GM21390 (cell line): Measurements from ENCODE around the gene PLEKHO2.

Experiments used
- ATAC-seq: cut with Tn5 transposase; IDR thresholded peaks from one replicate; pipeline ENCODE4 v1.9.1; 2021; ENCODE audit not compliant: unreplicated experiment

PLEKHO2 gene

DNA sequence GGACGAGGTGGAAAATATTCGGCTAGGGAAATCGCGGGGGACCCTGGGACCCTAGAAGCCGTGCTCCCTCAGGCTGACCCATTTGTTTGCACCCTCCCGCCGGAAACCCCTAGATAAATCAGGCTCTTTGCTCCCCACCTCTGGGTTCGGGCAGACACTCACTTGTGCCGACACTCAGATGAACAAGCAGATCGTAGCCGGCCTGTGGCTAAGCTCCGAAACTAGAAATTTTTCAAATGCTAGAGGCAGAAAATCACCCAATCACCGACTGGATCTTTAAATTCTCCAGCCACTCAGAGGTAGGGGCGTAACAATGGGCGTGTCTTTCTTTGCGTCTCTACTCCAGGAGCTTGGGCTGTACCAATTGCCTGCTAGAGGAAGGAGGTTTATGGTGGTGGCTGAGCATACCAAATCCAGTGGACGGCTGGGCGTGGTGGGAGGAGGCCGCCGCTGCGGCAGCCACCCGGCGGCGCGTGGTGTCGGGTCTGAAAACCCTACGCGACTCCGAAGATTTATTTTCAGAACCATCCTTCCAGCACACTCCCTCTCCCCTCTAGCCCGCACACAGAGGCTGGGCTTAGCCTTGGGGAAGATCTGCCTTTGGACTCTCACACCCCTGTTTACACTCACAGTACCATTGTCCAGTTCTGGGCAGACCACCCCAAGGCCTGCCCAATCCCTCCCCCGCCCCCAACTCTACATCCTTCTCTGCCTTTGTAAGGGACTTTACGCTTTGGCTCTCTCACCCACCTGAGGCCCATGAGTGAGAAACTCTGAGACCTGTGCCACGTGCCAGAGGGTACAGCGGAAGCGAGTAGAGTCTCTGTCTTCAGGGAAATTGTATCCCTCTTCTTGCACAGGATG, 16.1 kb upstream of the PLEKHO2 start, which contains the start of gene PIF1:
Gene PIF1, minus strand, starts transcription at position 217 of the 864 bp plus-strand sequence. CDS start 1,312 bp downstream, outside the sequence.
- ATAC-seq, result peak; percentile 81

DNA sequence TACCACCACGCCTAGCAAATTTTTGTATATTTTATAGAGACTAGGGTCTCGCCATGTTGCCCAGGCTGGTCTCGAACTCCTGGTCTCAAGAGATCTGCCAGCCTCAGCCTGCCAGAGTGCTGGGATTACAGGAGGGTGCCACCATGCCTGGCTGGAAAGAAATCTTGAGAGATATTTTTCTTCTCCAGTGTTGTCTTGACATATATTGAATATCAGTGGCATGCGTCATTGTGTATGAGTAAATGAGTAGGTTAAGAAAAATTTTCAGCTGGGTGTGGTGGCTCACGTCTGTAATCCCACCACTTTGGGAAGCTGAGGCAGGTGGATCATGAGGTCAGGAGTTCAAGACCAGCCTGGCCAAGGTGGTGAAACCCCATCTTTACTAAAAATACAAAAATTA, 12.7 kb upstream of the PLEKHO2 start:
- ATAC-seq, result no peak

DNA sequence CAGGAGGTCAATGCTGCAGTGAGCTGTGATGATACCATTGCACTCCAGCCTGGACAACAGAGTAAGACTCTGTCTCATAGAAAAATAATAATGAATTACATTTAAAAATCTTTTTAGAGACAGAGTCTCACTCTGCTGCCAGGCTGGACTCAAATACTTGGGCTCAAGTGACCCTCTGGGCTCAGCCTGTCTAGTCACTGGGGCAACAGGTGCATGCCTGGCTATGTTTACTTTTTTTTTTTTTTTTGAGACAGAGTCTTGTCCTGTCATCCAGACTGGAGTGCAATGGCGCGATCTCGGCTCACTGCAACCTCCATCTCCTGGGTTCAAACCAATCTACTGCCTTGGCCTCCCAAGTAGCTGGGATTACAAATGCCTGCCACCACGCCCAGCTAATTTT, 8.0 kb upstream of the PLEKHO2 start:
- ATAC-seq, result no peak

DNA sequence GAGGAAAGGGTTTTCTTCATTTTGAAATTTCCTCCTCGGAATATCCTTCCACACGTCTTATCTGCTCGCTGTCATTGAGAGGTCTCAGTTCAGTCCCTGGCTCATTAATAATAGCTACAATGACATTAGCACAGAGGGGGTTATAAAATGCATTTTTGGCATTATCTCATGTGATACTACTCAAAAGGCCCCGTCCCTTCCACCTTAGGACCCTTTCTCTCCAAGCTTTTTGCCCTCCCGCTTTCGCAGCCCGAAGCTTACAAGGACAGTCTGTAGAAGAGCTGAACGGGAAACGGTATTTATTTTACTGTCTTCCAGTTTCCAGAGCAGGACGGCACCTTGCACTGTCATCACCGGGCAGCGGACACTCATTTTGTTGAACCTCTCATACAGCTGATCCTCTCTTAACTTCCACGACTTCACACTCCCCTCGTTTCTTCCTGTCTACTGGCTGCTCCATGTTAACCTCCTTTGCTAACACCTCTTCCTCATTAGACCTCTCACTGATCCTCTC, 5.6 kb upstream of the PLEKHO2 start:
- ATAC-seq, result peak; percentile 6

DNA sequence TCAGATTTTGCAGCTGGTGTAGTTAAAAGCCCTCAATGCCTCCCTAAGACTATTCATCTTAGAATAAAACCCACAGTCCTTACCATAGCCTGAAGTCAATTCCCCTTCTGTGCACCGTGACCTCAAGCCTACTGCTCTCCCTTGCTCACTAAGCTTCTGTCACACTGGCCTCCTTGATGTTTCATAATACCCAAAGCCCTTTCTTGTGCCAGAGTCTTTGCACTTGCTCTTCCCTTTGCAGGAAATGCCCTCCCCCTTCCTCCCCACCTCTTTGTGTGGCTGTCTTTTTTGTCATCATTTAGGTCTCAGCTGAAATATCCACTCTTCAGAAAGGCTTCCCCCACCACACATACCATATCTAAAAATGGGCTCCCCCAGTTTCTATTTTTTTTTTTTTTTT, 4.2 kb upstream of the PLEKHO2 start:
- no peak for ATAC-seq

DNA sequence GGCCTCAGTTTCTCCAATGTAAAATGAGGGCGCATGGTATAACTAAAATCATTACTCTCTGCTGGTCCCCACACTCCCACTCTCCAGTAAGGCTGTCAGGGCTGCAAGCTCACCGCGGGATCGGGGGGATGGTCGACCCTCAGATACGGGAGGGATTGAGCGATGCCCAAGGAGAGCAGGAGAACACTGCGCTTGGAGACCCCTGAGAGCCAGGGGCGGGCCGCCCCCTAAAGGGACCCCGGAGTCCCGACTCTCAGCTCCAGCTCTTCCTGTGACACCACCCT, 713 bp upstream of the PLEKHO2 start:
- ATAC-seq, result no peak

DNA sequence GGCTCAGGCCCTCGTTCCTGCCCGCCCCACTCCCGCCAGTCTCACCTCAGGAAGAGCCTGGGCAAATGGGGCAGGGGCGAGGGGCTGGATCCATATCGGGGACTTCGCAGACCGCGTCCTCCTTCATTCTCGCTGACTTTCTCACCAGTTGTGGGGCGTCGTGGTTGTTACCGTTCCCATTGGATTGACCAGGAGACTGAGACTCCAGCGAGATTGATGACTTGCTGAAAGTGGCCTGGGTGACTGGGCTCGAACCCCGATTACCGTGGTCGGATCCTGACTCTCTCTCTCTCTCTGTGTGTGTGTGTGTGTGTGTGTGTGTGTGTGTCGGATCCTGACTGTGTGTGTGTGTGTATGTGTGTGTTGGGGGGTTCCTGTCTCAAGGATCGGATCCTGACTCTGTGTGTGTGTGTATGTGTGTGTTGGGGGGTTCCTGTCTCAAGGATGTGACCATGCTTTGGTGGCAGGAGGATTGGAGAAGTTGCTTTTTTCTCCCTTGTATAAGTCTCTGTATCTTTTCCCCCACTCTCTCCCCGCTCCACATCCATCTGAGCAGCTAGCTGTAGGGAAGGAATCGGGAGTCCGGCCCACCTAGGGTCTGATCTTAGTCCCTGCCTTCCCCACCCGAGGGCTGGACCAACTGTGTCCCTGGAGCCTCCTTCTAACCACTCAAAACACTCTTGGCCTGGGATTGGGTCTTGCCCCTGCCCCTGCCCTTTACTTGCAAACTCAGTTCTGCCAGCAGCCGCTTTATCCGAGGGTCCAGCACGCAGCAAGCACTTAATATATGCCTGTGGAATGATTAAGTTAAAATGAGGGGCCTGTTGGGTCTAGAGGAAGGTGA, 603 bp downstream of the PLEKHO2 start:
- ATAC-seq, result peak; percentile 3

DNA sequence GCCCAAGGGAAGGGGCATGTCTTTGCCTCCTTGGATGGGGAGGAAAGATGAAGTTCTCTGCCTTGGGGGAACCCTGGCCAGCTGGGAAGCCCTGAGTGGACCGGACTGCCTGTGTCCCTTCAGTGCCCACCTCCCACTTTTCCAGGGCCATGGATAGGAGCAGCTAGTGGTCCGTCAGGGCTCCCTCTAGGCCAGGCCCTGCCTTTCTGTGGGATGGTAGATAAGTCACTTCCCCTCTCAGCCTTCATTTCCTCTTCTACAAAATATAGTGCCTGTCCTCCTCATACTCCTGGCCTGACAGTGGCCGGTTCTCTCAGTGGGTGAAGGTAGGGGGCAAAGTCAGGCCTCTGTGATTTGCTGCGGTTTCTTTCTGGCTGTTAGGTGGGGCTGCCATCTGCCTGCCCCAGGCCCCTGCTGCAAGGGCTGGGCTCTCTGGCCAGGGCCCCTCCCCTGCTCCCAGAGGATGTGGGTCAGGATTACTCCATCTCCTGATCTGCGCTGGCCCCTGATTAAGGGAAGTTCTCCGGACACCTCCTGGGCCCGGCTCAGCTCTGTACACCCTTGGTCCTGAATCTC, 1.4 kb downstream of the PLEKHO2 start:
- ATAC-seq, result no peak

DNA sequence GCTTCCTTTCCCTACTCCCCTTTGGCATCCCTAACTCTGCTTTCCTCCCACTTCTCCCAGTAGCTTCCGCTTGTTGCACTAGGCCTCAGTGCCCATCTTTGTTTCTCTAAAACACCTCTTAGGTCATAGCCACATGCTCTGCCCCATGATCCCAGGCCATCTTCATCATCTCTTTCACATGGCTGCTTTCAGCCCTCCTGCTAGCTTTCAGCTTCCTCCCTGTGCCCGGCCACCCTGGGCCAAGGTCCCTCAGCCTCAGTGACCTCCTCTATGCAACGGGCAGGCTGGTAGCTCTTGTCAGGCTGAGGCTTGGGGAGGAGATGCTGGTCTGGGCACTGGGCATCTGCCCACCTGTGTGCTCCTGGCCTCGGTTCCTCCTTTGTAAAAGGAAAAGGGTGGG, 2.3 kb downstream of the PLEKHO2 start:
- no peak for ATAC-seq

DNA sequence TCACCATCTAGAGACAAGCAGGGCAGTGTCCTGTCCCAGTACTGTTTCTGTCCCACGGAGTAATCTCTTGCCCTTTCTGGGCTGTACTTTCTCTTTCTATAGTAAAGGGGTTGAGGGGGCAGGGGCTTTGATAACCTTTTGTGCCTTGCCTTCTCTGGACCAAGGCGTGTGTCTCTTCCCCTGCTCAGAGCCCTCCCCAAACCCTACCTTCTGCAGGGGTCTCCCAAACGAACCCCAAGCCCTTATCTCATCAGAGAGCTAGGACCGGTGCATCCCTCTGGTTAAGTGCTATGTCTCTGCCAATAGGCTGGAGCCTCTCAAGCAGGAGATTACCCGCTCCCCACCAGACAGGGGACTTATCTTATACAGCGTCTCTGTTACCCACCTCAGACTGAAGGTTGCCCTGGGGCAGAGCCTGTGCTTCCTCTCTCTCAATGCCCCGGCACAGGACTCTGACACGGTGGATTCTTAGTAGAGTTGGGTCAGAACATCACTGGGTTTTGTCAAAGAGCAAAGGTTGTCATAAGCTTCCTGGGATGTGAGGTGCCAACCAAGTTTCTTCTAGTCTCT, 2.9 kb downstream of the PLEKHO2 start:
- ATAC-seq, result no peak

DNA sequence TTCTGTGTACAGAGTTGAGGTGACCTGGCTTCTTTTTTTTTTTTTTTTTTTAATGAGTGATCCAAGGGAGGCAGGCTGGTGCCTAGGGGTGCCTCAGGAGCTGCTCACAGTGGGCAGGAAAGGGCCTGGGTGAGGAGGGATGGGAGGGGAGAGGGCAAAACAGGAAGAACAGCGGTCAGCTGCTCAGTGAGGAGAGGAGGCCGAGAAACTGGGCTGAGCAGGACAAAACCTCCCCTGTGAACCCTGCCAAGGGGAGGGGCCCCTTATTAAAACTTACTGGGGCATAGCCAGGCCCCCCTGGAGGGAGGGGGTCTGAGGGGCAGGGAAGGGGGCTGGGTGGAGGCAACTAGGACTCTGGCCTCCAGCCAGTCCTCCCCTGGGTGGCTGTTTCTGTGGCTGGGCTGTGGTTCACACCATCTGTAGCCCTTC, 3.5 kb downstream of the PLEKHO2 start:
- ATAC-seq, result no peak

DNA sequence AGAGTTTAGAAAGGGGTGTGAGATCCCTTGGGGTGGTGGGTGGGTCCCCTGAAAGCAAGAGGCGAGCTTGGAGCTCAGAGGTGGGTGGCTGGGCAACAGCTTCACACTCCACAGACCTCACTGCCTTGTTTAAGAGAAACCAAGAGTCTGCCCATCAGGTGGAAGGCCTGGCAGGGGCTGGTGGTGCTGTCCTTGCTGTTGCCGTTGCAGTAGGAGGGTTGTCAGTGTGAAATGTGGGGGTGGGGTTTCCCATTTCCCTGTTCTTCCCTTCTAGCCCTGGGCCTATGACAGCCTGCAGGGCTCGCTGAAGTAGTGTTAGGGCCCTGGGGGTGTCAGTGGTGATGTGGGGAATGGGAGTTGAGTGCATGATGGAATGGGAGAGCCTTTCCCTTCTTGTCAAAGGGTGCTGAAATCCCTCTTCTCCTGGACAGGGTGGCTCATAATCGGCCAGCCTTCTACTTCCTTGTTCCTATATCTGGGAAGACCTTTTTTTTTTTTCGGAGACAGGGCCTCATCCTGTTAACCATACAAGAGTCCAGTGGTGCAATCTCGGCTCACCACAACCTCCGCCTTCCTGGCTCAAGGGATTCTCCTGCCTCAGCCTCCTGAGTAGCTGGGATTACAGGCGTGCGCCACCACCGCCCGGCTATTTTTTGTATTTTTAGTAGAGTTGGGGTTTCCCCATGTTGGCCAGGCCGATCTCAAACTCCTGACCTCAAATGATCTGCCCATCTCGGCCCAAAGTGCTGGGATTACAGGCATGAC, 4.3 kb downstream of the PLEKHO2 start:
- no peak for ATAC-seq

DNA sequence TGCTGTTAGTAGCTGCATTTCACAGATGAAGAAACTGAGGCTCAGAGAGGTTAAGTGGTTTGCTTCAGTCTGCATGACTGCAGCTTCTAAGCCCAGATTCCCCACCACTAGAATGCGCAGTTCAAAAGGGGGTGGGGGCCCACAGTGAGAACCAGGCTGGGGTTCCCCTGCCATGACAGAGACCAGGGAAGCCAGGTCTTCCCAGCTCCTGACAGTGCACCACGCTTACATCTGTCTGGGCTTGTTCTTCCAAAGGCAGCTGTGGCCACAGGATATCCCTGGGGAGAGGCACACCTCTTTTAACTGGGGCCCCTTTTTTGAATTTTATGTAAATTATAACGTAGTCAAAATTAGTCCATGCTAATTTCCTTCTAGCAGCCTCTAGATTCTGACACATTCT, 5.3 kb downstream of the PLEKHO2 start:
- no peak for ATAC-seq

DNA sequence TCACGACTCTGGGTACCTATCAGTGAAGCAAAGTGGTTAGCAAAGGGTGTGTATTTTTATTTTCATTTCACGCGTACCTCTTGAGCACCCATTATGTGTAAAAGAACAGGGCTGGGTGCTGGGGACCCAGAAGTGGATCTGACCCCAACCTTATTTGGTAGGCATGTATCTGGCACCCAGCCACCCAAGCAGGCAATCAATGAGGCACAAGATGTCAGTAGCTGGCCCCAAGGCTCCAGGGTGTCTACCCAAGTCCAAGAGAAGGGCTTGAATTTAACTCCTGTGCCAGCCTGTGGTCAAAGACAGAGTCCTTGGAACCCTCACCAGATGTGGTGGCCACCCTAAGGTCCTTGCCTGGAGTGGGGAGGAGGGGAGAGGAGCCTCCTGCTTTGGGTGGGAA, 5.7 kb downstream of the PLEKHO2 start:
- no peak for ATAC-seq

DNA sequence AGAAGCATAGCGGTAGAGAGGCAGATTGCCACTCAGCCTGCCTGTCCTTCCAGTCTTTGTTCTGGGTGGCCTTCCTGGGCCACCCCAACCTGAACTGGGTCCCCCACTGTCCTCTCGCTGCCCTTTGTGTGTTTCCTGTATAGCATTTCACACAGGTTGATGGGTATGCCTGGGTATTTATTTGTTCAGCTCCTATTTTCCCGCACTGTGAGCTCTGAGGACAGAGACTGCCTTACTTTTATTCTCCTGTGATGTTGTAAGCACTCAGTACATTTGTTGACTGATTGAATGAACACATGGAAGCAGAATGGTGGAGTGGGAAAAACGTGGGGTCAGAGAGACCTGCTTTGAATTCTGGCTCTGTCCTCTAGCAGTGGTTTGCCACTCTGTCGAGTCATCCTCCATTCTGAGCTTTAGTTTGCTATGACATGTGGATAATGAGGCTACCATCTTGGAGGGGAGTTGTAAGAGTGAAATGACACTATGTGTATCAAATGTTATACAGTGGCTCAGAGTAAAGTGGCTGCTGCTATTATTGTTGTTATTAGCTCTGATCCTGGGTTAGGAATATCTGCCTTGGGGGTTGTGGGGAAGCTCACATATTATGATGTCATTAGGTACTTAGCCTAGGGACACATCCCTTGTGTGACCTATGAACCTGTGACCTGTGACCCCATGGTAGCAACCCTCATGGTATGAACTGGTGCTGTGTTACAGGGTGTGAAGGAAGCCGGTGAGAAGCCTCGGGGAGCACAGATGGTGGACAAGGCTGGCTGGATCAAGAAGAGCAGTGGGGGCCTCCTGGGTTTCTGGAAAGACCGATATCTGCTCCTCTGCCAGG, 6.4 kb downstream of the PLEKHO2 start:
- ATAC-seq, result no peak

DNA sequence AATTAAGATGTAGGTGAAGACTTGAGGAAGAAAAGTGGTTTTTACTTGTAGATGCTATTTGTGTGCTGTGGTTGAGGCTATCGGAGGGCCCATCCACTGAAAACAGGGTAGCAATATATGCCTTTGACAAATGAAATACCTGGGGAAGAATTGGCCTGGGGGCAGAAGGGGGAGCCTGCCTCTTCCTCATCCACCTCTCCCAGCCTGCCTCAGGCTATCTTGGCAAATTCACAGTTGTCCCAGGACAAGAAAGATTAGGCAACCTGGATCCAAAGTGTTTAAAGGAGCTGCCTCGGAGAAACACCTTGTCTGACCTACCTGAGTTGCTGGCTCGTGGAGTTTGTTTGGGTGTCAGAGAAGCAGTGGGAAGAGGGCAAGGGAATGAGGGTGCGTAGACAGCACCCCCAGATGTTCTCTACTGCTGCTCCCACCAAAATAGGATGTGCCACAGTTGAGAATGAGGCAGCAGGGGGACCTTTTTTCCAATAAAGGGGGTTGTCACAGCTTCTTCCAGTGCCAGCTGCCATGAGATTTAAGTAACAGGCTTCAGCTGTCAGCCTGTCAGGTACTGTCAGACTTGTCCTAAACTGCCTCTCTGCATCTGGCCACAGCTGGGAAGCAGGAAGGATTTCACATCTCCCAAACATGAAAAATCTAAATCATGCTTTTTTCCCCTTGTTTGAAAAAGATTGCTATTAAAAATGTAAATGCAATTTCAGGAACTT, 9.2 kb downstream of the PLEKHO2 start:
- no peak for ATAC-seq

DNA sequence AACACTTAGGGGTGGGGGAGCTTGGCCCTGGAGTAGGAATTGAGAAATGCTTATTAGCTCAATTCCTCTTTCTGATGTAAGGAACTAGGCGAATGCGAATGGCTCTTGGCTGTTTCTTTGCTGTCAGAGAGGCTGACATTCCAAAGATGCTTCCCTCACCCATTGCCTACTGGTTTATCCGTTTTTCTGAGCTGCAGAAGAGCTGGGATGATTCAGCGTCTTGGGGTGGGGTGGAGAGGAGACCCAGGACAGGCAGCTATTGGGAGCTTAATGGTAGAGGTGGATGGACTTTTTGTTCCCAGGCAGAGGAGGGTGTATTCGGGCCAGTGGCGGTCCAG, 9.8 kb downstream of the PLEKHO2 start:
- no peak for ATAC-seq

DNA sequence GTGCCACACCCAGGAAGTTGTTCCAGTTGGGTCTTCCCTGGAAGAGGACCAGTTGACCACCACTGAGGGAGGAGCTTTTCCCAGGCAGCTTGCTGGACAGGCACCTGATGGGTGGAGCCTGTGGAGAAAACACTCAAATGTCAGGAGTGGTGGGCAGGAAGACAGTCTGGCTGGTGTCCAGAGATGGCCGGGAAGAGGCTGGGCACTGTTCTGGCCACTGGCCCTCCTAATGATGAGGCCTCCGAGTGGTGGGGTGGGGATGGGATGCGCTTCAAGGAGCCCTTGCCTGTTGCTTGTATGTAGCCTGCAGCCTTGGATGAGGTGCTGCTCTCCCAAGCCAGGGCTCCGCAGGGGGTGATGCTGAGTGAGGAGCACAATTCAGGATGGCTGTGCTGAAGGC, 12.3 kb downstream of the PLEKHO2 start:
- no peak for ATAC-seq

DNA sequence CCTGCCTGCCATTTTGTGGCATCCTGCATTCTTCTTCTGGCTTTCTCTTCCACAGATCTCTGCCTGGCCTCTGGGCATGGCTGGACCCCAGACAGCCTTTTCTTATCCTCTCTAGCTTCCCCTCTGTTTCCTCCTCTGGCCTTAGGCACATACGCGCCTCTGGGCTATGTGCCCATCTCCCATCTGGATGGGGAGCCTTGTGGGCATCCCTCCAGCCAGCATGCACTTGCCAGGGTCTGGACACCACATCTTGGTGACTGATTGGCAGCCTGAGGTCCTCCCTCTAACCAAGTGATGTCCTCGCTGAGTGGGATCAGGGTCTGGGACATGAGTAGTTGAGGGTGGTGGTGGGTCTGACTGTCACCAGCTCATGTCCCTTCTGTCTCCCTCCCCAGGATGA, 12.8 kb downstream of the PLEKHO2 start:
- no peak for ATAC-seq
